ENCODE measurements around the gene NEXMIF. TPM values are rescaled to one million over a fixed set of nuclear protein-coding genes. Genes with fewer than 3 reads are reported as not detected.

Gene NEXMIF
- total and polyA plus RNA-seq, 9 of the 15 experiments (the other 6 are each of a cell fraction or from before 2014, with no cell fraction given): not detected

GRCh38 chrX:74781507-74782034 lies 143.7 kb downstream of the NEXMIF start (continued):
- TF ChIP-seq ZNF699 (CRISPR knock-in tag; IDR thresholded peaks at IDR 0.05; ENCODE audit: insufficient replicate concordance) (no peak), SP1 (CRISPR knock-in tag; IDR thresholded peaks at IDR 0.05) (no peak), FOXP4 (CRISPR knock-in tag; IDR thresholded peaks at IDR 0.05; ENCODE audit: borderline replicate concordance) (no peak), KAT7 (CRISPR knock-in tag; IDR thresholded peaks at IDR 0.05; ENCODE audit: borderline replicate concordance) (no peak), CCAR2 (IDR thresholded peaks at IDR 0.05; ENCODE audit: low read depth, low read length) (no peak), ZNF76 (CRISPR knock-in tag; IDR thresholded peaks at IDR 0.05; ENCODE audit: borderline replicate concordance) (no peak), SMARCA5 (IDR thresholded peaks at IDR 0.05) (no peak)
- TF ChIP-seq, protein P1, sequence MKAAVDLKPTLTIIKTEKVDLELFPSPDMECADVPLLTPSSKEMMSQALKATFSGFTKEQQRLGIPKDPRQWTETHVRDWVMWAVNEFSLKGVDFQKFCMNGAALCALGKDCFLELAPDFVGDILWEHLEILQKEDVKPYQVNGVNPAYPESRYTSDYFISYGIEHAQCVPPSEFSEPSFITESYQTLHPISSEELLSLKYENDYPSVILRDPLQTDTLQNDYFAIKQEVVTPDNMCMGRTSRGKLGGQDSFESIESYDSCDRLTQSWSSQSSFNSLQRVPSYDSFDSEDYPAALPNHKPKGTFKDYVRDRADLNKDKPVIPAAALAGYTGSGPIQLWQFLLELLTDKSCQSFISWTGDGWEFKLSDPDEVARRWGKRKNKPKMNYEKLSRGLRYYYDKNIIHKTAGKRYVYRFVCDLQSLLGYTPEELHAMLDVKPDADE (conservative IDR thresholded peaks at IDR 0.05; ENCODE audit: control insufficient read depth, low read depth, low read length): no peak

DNA sequence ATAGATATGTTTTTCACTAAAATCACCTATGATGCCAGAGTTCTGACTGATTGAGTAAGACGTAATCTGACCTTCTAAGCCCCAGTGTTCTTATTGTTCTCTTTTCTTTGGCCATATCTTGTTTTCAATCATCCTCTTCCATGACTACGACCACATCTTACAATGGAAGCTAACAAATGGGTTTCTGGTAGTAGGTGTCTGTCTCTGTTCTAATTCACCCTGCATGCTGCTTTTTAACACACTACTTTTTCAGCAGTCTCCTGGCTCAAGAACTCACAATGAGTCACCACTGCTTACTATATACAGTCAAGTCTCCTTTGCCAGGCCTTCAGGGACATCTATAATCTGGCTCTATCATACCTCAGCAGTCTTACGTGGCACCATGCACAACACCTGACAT lies 146.1 kb downstream of the NEXMIF start:
- Histone ChIP-seq H4K20me1 (replicated peaks; ENCODE audit: control insufficient read depth, insufficient read depth, low read length) (no peaks in the 10 kb centered on the region), H3K4me1 (replicated peaks in 1 of 2; ENCODE audit: control insufficient read depth in 2 of 2, insufficient read depth in 2 of 2, low read length in 2 of 2) (no peaks in the 10 kb centered on the region), H3K9ac (ENCODE audit: insufficient read depth in 1 of 2, low read depth in 2 of 2, low read length in 2 of 2) (no peak overlapping the region), H3K27ac (ENCODE audit: extremely low read depth, low read depth, low read length) (no peak overlapping the region), H2AFZ (ENCODE audit: low read depth, low read length) (no peak overlapping the region), H3K9me3 (replicated peaks; ENCODE audit: control insufficient read depth, insufficient read depth, low read depth, low read length) (no peaks in the 10 kb centered on the region), H3K79me2 (ENCODE audit: control insufficient read depth, insufficient read depth, low read length) (no peaks in the 10 kb centered on the region), H3K36me3 (ENCODE audit: control insufficient read depth, insufficient read depth, low read length) (no peaks in the 10 kb centered on the region), H3K4me3 (no peak overlapping the region), H3K4me2 (ENCODE audit: insufficient read depth, low read length) (no peak overlapping the region), H3K27me3 (ENCODE audit: control insufficient read depth in 2 of 2, insufficient read depth in 2 of 2, low read length in 2 of 2) (no peaks in the 10 kb centered on the region), H3K9me1 (ENCODE audit: control insufficient read depth, insufficient read depth, low read length) (no peaks in the 10 kb centered on the region)
- DNase-seq (ENCODE audit: extremely low read depth in 1 of 4, low spot score in 3 of 4): no peak
- CTCF ChIA-PET (ENCODE audit: low intra/inter-chr PET ratio): no interaction called here
- no peak for FAIRE-seq
- WGBS (ENCODE audit: insufficient coverage, low coverage, missing lambda C conversion rate): 0% methylated on average over 2 of the region's 3 CpGs
- no peak for ATAC-seq
- in situ Hi-C loops (cut with MboI): no loop called here
- BruUV-seq (replicated peaks): no TSS peak
- POLR2A ChIA-PET: no interaction called here
- intact Hi-C loops (cut with micrococcal nuclease): no loop called here
- TF ChIP-seq HDGF (IDR thresholded peaks at IDR 0.05) (no peak), CHD2 (IDR thresholded peaks at IDR 0.05; ENCODE audit: low read depth, low read length) (no peak), MYBL2 (IDR thresholded peaks at IDR 0.05; ENCODE audit: low read depth) (no peak), MYBL2 (CRISPR knock-in tag; IDR thresholded peaks at IDR 0.05; ENCODE audit: borderline replicate concordance) (no peak)

All from K562 (cell line).